ENCODE data around the gene SHC2.
"Not testable (repeated sequence)": the region's sequence is repeated elsewhere in the genome, so short reads cannot be mapped to it uniquely, and the experiment has no call there.

SHC2 gene

GRCh38 chr19:469833-470232, 9.0 kb upstream of the SHC2 start:
- no peak for FAIRE-seq

- FAIRE-seq = no peak
Observed at GRCh38 chr19:468587-469256, 7.9 kb upstream of the SHC2 start.

- FAIRE-seq = no peak
Observed at GRCh38 chr19:467554-467953, 6.7 kb upstream of the SHC2 start.

DNA sequence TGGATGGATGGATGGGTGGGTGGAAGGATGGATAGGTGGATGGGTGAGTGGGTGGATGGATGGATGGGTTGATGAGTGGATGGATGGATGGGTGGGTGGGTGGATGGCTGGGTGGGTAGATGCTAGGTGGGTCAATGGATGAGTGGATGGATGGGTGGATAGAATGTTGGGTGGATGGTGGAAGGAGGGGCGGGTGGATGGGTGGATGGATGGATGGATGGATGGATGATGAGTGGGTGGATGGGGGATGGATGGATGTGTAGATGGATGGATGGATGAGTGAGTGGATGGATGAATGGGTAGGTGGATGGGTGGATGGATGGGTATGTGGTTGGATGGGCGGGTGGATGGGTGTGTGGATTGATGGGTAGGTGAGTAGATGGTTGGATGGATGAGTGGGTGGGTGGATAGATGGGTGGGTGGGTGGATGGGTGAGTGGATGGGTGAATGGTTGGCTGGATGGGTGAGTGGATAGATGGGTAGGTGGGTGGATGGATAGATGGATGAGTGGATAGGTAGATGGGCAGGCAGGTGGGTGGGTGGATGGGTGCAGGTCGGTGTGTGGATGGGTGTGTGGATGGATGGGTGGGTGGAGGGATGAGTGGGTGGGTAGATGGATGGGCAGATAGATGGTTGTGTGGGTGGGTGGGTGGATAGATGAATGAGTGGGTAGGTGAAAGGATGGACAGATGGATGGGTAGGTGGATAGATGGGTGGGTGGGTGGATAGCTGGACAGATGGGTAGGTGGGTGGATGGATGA, 4.4 kb upstream of the SHC2 start:
- FAIRE-seq = no peak

DNA sequence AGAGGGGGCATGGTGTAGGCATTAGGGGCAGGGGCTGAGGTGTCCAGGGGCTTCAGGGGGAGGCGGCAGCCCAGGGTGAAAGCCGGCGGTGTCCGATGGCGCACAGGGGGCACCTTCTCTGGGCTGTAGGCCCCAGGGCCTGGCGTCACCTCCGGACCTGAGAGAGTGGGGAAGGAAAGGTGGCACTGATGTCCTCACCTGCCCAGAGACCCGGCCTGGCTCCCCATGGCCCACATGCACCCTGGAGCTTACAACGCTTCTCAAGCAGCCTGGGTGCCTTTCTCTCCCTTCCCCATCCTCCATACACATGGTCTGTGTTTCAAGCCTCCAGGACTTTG, 3.3 kb upstream of the SHC2 start:
- FAIRE-seq = no peak

DNA sequence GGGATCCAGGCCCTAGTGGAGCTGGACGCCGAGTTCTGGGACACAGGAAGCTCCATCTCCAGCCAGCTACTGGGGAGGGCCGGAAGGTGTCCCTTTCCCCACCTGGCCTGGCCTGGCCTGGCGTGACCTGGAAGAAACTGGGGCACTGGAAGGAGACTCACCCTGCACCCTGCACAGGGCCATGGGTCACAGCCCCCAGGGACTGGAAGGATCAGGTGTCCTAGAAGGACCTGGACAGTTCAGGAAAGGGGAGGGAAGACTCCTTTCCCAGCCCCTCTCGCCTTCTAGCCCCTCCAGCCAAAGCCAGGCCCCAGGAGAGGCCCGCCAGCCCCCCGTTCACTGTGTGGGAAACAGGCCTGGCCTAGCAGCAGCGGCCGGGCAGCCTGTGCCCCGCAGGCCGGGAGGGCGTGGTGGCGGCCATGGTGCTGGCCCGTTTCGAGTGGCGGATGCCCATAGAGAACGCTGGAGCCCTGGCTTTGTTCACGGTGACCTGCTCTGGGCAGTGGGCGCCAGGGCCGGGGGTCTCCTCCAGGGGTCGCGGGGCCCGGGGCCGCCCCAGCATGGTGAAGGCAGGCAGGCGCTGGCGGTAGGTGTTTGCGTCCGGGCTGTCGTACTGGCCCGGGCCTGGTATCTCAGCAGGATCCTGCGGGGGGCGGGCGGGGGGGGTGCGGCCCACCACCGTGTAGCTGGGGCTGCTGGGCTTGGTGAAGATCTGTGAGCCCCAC, 2.8 kb upstream of the SHC2 start:
- FAIRE-seq = no peak

- no peak for FAIRE-seq
Observed at GRCh38 chr19:461721-462551, 1.1 kb upstream of the SHC2 start.

GRCh38 chr19:459724-460511, 915 bp downstream of the SHC2 start:
- FAIRE-seq = no peak

- FAIRE-seq = no peak
Observed at GRCh38 chr19:458091-459042, 2.5 kb downstream of the SHC2 start.

GRCh38 chr19:457636-458035, 3.2 kb downstream of the SHC2 start:
- no peak for FAIRE-seq

GRCh38 chr19:456547-457110, 4.2 kb downstream of the SHC2 start:
- no peak for FAIRE-seq

DNA sequence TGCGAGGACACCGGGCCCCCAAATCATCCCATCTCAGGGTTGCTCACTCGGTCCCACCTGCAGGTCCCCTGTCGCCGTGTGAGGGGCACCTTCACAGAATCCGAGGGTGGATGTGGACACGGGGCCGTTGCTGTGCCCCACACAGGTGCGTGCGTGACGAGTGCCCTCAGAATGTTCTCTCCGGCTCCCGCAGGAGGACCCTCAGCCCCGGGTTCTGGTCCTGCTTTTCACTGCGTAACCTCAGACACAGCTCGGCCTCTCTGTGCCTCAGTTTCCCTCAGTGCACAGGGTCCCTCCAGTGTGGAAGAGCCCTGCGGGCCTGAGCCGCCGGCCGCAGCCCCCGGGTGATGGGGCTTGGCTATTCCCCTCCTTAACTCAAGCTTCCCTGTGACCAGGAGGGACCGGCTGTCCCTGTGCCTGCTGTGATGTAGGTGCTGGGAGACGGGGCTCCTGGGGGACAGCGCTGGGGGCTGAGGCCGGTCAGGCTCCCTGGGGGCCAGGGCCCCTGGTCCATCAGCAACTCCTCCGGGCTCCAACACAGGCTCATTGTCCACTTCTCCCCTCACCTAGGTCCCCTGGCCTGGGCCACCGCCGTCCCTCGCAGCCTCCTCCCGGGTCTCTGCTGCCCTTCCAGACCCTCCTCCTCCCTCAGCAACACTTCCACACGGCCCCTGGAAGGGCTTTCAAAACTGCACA, 4.8 kb downstream of the SHC2 start:
- FAIRE-seq = no peak

GRCh38 chr19:455031-455705, 5.7 kb downstream of the SHC2 start:
- no peak for FAIRE-seq

GRCh38 chr19:453606-454005, 7.2 kb downstream of the SHC2 start:
- no peak for FAIRE-seq

GRCh38 chr19:452829-453228, 8.0 kb downstream of the SHC2 start:
- FAIRE-seq = no peak

DNA sequence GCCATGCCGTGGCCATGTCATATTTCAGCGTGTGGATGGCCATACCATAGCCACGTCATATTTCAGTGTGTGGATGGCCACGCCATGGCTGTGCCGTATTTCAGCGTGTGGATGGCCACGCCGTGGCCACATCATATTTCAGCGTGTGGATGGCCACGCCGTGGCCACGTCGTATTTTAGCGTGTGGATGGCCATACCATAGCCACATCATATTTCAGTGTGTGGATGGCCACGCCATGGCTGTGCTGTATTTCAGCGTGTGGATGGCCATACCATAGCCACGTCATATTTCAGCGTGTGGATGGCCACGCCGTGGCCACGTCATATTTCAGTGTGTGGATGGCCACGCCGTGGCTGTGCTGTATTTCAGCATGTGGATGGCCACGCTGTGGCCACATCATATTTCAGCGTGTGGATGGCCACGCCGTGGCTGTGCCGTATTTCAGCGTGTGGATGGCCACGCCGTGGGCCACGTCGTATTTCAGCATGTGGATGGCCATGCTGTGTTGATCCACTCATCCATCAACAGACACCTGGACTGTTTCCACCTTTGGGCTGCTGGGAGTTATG, 9.8 kb downstream of the SHC2 start:
- not testable (repeated sequence) for FAIRE-seq

GRCh38 chr19:449916-450315, 10.9 kb downstream of the SHC2 start:
- FAIRE-seq = no peak

DNA sequence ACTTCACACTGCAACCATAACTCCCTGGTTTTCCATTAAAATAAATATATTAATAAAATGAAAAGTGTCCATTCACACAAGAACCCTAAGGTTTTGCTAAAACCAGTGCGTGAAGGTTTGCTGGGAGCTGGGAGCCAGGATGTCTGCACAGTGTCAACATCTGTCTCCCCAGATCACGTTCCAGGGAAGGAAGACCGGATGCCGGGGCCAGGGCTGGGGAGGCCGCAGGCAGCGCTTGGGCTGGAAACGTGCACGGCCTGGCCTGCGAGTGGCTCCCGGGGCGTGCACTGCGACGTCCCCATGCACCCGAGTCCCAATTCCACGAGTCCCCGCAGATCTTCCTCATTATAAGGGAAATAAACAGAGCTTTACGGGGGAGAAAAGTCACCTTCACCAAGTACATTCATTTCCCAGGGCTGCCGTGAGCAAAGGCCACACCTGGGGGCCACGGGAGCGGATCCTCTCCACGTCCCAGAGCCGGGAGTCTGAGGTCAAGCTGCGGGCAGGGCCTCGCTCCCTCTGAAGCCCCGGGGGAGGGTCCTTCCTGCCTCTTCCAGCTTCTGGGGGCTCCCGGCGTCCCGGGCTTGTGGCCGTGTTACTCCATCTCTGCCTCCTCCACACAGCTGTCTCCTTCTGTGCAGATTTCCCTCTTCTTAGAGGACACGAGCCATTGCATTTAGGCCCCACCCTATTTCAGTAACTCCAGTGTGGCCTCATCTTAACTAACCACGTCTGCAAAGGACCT, 12.8 kb downstream of the SHC2 start:
- FAIRE-seq = peak; percentile 61

All from endometrium (tissue), 2 donors.